ENCODE results near the gene ZCCHC12.
A peak's percentile ranks its signal among the peaks of the same experiment; 100 is the strongest.

ZCCHC12 gene

GRCh38 chrX:118862979-118863378, 39.4 kb downstream of the ZCCHC12 start:
- Mint-ChIP-seq H3K4me1 (peaks cover 32% of the 10 kb centered on the region), H3K27ac (peak overlapping the region; percentile 5 to 63 (median 63)), H3K36me3 (ENCODE audit: low read depth) (peaks cover 5% of the 10 kb centered on the region), H3K4me3 (no peak overlapping the region), H3K27me3 (ENCODE audit: low read depth) (no peaks in the 10 kb centered on the region), H3K9me3 (peaks cover 11% of the 10 kb centered on the region)
- TF ChIP-seq CTCF (IDR thresholded peaks at IDR 0.05; ENCODE audit: unreplicated experiment in 3 of 3) = no peak

DNA sequence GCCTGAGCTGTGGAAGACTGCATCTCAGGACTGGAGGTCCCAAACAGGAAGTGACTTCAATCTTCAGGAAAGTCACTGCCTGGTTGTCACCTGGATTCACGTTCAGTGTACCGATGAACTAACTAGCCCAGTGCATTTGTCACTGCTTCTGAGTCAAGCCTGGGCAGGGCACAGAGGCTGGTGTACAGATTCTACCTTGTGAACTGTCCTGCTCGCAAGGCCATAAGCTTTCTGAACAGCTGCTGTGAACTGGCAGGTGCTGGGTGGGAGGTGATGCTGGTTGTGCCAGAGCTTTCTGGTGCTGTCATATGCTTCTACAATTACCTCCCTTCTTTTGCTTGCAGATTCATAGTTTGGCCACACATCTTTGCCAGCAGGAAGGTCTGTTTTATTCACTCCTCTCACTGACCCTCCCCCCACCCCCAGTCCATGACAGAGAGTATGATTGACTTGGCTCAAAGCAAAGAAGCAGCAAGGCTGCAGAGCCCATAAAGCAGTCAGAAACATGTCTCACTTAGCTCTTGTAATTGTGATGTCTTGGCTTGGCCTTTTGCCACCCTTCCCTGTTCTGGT, 40.5 kb downstream of the ZCCHC12 start:
- no peak for TF ChIP-seq CTCF (IDR thresholded peaks at IDR 0.05; ENCODE audit: unreplicated experiment in 3 of 3)
- no peak overlapping the region for H3K4me3 Mint-ChIP-seq

DNA sequence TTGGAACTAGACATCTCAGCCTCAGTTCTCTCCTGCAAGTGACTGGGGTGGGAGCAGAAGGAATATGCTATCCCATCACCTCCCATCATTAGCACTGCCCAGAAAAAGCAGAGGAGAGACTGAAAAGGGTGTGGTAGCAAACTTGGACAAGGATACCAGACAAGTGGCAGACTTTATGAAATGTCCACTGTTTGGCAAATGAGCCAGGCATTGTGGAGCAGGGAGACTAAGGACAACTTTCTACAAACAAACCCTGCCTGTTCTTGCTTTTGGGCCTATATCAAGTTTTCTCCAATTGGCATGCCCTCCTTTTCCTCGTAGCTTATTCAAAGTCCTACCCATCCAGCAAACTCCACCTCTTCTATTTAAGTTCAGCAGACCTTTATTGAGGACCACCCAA, 41.6 kb downstream of the ZCCHC12 start:
- Mint-ChIP-seq H3K36me3 (ENCODE audit: low read depth) (no peaks in the 10 kb centered on the region), H3K4me3 (no peak overlapping the region), H3K4me1 (peaks cover 32% of the 10 kb centered on the region), H3K9me3 (peaks cover 5% of the 10 kb centered on the region), H3K27me3 (ENCODE audit: low read depth) (no peaks in the 10 kb centered on the region), H3K27ac (peak overlapping the region in 1 of 3 experiments; percentile 41)
- TF ChIP-seq CTCF (IDR thresholded peaks at IDR 0.05; ENCODE audit: unreplicated experiment in 3 of 3) = no peak

More for the DNA sequence above, 40.5 kb downstream of the ZCCHC12 start:
- peaks cover 32% of the 10 kb centered on the region for H3K4me1 Mint-ChIP-seq
- H3K27ac Mint-ChIP-seq = peak overlapping the region in 2 of 3 experiments; percentile 41 to 55
- peaks cover 5% of the 10 kb centered on the region for H3K36me3 Mint-ChIP-seq (ENCODE audit: low read depth)
- H3K27me3 Mint-ChIP-seq (ENCODE audit: low read depth) = no peaks in the 10 kb centered on the region
- peaks cover 11% of the 10 kb centered on the region for H3K9me3 Mint-ChIP-seq

- peaks cover 26% of the 10 kb centered on the region for H3K4me1 Mint-ChIP-seq
- H3K9me3 Mint-ChIP-seq = peaks cover 2% of the 10 kb centered on the region
- H3K27me3 Mint-ChIP-seq (ENCODE audit: low read depth) = no peaks in the 10 kb centered on the region
- peak overlapping the region; percentile 48 to 75 (median 75) for H3K27ac Mint-ChIP-seq
- no peaks in the 10 kb centered on the region for H3K36me3 Mint-ChIP-seq (ENCODE audit: low read depth)
- no peak overlapping the region for H3K4me3 Mint-ChIP-seq
- TF ChIP-seq CTCF (IDR thresholded peaks at IDR 0.05; ENCODE audit: unreplicated experiment in 3 of 3) = no peak
Observed at GRCh38 chrX:118867251-118867650, 43.6 kb downstream of the ZCCHC12 start.

DNA sequence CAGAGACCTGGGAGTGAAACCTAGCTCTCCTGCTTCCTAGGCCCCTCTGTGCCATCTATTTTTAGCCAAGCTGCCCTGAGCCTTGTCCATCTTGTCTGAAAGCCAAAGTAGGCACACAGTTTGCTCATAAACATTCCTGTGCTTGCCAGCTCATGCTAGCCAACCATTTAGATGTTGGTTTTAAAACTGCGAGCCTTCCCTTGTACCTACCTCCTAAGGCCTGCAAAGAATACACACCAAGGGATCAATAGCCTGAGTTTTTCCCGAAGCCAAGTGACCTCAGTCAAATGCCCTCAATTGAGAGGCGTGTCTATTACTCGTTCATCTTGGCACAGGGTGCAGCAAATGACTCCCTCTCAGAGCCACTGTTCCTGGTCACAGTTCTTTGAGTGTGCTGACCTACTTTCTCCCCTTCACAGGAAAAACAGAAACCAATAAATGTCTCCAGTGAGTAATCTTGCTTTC, 48.5 kb downstream of the ZCCHC12 start:
- Mint-ChIP-seq H3K4me1 (peaks cover 4% of the 10 kb centered on the region), H3K27me3 (ENCODE audit: low read depth) (no peaks in the 10 kb centered on the region), H3K27ac (peak overlapping the region in 1 of 3 experiments; percentile 10), H3K4me3 (no peak overlapping the region), H3K9me3 (peaks cover 13% of the 10 kb centered on the region), H3K36me3 (ENCODE audit: low read depth) (no peaks in the 10 kb centered on the region)
- TF ChIP-seq CTCF (IDR thresholded peaks at IDR 0.05; ENCODE audit: unreplicated experiment in 3 of 3) = no peak

All from nephron (organoid).